Measurements from ENCODE around the gene WDR82.

- TF ChIP-seq, protein P1, sequence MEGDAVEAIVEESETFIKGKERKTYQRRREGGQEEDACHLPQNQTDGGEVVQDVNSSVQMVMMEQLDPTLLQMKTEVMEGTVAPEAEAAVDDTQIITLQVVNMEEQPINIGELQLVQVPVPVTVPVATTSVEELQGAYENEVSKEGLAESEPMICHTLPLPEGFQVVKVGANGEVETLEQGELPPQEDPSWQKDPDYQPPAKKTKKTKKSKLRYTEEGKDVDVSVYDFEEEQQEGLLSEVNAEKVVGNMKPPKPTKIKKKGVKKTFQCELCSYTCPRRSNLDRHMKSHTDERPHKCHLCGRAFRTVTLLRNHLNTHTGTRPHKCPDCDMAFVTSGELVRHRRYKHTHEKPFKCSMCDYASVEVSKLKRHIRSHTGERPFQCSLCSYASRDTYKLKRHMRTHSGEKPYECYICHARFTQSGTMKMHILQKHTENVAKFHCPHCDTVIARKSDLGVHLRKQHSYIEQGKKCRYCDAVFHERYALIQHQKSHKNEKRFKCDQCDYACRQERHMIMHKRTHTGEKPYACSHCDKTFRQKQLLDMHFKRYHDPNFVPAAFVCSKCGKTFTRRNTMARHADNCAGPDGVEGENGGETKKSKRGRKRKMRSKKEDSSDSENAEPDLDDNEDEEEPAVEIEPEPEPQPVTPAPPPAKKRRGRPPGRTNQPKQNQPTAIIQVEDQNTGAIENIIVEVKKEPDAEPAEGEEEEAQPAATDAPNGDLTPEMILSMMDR (IDR thresholded peaks at IDR 0.05; ENCODE audit: control extremely low read depth in 1 of 3, insufficient read depth in 1 of 3, low read depth in 1 of 3, low read length in 3 of 3) = no peak
- TF ChIP-seq POLR2A (IDR thresholded peaks at IDR 0.05; ENCODE audit: control extremely low read depth in 1 of 2, low read depth in 2 of 2, low read length in 2 of 2) = no peak
- TF ChIP-seq POLR2AphosphoS5 (IDR thresholded peaks at IDR 0.05; ENCODE audit: low read depth, low read length) = no peak
- TF ChIP-seq KDM5A (IDR thresholded peaks at IDR 0.05; ENCODE audit: low read length) = no peak
Observed at GRCh38 chr3:52323526-52324295, 45.3 kb upstream of the WDR82 start.
